ENCODE measurements around the gene P2RX4.
"Not testable (repeated sequence)": the region's sequence is repeated elsewhere in the genome, so short reads cannot be mapped to it uniquely, and the experiment has no call there.

P2RX4 gene, protein sequence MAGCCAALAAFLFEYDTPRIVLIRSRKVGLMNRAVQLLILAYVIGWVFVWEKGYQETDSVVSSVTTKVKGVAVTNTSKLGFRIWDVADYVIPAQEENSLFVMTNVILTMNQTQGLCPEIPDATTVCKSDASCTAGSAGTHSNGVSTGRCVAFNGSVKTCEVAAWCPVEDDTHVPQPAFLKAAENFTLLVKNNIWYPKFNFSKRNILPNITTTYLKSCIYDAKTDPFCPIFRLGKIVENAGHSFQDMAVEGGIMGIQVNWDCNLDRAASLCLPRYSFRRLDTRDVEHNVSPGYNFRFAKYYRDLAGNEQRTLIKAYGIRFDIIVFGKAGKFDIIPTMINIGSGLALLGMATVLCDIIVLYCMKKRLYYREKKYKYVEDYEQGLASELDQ

GRCh38 chr12:121209624-121210572, at the start of gene P2RX4:
TSS of gene P2RX4 (plus strand) at chr12:121210129. CDS start at chr12:121210165, 36 bp downstream.
- TF ChIP-seq, protein P1, sequence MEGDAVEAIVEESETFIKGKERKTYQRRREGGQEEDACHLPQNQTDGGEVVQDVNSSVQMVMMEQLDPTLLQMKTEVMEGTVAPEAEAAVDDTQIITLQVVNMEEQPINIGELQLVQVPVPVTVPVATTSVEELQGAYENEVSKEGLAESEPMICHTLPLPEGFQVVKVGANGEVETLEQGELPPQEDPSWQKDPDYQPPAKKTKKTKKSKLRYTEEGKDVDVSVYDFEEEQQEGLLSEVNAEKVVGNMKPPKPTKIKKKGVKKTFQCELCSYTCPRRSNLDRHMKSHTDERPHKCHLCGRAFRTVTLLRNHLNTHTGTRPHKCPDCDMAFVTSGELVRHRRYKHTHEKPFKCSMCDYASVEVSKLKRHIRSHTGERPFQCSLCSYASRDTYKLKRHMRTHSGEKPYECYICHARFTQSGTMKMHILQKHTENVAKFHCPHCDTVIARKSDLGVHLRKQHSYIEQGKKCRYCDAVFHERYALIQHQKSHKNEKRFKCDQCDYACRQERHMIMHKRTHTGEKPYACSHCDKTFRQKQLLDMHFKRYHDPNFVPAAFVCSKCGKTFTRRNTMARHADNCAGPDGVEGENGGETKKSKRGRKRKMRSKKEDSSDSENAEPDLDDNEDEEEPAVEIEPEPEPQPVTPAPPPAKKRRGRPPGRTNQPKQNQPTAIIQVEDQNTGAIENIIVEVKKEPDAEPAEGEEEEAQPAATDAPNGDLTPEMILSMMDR (IDR thresholded peaks at IDR 0.05; ENCODE audit: extremely low read depth, missing control alignments): peak; percentile 50
- peak; percentile 95 for DNase-seq (ENCODE audit: low spot score)

GRCh38 chr12:121162384-121162783, 47.5 kb upstream of the P2RX4 start:
- no peak for DNase-seq (ENCODE audit: low spot score)
- TF ChIP-seq, protein P1 (IDR thresholded peaks at IDR 0.05; ENCODE audit: extremely low read depth, missing control alignments): no peak

DNA sequence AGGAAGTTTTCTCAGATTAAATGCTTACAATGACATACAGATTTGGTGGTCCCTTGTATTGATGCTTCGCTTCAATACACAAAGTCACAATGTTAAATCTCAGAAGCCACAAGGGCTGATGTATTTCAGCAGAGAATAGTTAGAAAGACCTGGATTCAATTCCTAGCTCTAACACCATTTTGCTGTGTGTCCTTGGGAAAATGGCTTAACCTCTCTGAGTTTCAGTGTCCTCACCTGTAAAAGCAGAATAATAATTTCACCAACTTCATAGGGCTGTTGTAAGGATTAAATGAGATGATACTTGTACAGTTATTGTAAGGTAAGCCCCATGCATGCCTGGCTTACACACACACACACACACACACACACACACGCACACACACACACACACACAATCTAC, 46.9 kb upstream of the P2RX4 start:
- TF ChIP-seq, protein P1 (IDR thresholded peaks at IDR 0.05; ENCODE audit: extremely low read depth, missing control alignments): no peak
- no peak for DNase-seq (ENCODE audit: low spot score)

DNA sequence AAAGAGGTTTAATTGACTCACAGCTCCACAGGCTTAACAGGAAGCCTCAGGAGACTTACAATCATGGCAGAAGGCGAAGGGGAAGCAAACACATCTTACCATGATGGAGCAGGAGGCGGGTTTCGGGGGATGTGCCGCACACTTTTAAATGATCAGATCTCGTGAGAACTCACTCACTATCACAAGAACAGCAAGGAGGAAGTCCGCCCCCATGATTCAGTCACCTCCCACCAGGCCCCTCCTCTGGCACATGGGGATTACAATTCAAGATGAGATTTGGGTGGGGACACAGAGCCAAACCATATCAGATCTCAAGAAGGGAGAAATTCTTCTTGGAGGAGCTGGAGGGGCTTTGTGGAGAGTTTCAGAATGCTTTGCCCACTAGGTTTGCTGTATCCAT, 45.1 kb upstream of the P2RX4 start:
- DNase-seq (ENCODE audit: low spot score): not testable (repeated sequence)

DNA sequence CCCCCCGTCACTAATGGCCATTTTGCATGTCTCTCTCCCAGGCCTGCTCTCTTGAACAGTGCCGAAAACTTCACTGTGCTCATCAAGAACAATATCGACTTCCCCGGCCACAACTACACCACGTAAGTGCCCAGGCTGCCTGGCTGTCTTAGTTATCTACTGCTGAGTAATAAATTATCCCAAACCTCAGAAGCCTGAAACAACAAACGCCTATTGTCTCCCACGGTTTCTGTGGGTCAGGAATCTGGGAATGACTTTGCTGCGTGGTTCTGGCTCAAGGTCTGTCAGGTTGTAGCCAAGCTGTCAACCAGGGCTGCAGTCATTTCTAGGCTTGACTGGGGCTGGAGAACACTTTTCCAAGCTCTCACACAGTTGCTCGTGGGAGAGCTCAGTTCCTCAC, 44.6 kb upstream of the P2RX4 start:
- TF ChIP-seq, protein P1 (IDR thresholded peaks at IDR 0.05; ENCODE audit: extremely low read depth, missing control alignments): no peak
- DNase-seq (ENCODE audit: low spot score): no peak

- TF ChIP-seq, protein P1 (IDR thresholded peaks at IDR 0.05; ENCODE audit: extremely low read depth, missing control alignments): no peak
- no peak for DNase-seq (ENCODE audit: low spot score)
These were observed 43.6 kb upstream of the P2RX4 start for GRCh38 chr12:121166356-121166755.

- no peak for DNase-seq (ENCODE audit: low spot score)
- TF ChIP-seq, protein P1 (IDR thresholded peaks at IDR 0.05; ENCODE audit: extremely low read depth, missing control alignments): no peak
These were observed 42.6 kb upstream of the P2RX4 start for GRCh38 chr12:121167232-121167820.
